NCI-H187 treated with DMSO at 0.1 percent for 48 hours (cell line): Measurements from ENCODE around the gene STS.

ENCODE experiments used
- DNase-seq: peaks from one replicate; lab custom pipeline; 2025; lab: John Stamatoyannopoulos, UW

The STS gene

DNA sequence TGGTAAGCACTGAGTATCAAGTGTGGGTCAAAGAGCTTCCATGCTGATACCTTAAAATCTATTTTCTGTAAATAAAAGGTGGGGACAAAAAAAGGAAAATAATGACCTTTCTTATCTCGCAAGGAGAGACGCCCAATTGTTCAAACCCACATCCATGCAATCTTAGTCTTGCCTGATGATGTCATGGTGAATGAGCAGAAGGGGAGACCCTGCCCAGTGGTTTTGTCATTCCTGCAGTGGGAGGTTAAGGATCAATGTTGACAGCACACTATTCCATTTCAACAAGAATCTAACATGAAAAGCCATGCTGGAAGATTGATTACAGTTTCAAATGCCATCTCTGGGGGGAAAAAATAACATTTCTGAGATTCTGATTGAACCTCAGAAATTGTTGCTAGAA, 41.2 kb downstream of the STS start:
- DNase-seq: no peak

DNA sequence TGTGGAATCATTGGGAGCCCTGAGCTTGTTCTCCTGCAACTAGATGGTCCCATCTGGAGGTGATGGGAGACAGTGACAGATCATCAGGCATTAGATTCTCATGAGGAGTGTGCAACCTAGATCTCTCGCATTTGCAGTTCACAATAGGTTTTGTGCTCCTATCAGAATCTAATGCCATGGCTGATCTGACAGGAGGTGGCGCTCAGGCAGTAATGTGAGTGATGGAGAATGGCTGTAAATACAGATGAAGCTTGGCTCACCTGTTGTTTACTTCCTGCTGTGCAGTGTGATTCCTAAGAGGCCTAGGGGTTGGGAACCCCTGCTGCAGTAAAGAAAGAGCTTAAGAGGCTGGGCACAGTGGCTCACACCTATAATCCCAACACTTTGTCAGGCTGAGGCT, 42.6 kb downstream of the STS start:
- DNase-seq: no peak

DNA sequence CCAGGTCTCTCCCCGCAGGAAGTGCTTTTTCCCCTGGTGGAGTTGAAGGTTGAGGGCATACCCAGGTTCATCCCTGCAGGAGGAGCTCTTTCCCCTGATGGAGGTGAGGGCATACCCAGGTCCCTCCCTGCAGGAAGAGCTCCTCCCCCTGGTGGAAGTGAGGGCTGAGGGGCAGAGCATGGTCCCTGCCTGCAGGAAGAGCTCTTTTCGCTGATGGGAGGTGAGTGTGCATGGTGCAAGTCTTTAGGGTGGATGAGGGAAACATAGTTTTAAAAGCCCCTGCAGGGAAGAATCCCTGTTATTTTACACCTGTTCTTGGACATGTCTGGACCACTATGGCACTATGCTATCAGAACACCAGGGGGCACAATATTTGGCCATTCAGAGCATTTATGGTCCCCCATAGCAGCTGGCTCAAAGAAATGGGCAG, 44.2 kb downstream of the STS start:
- DNase-seq: no peak

DNA sequence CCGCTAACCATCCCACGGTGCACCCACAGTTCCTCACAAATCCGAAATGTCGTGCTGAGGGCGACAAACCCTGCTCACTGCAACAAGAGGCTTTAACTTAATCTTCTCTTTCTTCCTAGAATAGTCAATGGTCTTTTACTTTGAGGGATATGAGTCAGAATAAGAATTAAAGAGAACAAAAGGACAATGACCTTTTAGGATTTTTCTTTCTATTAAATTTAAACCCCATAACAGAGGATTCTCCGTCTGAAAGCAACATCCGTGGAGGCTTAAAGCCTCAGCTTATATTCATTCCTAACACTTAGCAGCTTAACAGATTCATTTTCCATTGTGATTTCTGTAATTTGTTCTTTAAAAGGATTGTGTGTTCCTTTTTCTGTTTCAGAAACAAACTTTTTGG, 45.4 kb downstream of the STS start:
- no peak for DNase-seq

DNA sequence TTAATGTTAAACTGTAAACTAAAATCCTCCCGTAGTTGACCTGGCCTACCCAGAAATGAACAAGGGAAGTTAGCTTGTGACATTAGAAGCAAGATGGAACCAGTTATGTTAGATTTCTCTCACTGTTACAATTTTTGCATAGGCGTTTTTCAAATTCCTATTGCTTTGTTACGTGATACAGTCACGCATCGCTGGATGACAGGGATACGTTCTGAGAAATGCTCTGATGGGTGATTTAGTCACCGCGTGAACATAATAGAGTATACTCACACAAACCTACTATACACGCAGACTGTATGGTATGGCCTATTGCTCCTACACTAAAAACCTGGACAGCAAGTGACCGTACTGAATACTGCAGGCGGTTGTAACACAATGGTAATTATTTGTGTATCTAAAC, 47.1 kb downstream of the STS start:
- DNase-seq: no peak
